Type B pancreatic cell (in vitro differentiated cells): ENCODE results near the gene RWDD2A. TPM values are rescaled to one million over a fixed set of nuclear protein-coding genes. Genes with fewer than 3 reads are reported as not detected.

ENCODE experiments used
- DNase-seq: peaks from one replicate; pipeline ENCODE4 v3.0.0; 2021; ENCODE audit warnings: mixed read lengths; ENCODE audit not compliant: unreplicated experiment; ENCODE audit errors: extremely low spot score
- H3K27ac Mint-ChIP-seq: 2 replicates; pipeline ENCODE4 v1.8.0; 2021; ENCODE audit warnings: mild to moderate bottlenecking, mixed read lengths
- H3K27me3 Mint-ChIP-seq: 2 replicates; pipeline ENCODE4 v1.8.0; 2021; ENCODE audit warnings: mixed read lengths
- H3K36me3 Mint-ChIP-seq: 2 replicates; pipeline ENCODE4 v1.8.0; 2021; ENCODE audit warnings: mixed read lengths
- H3K4me1 Mint-ChIP-seq: one replicate; pipeline ENCODE4 v1.8.0; 2021; ENCODE audit warnings: mixed read lengths; ENCODE audit not compliant: unreplicated experiment
- H3K4me3 Mint-ChIP-seq: 2 replicates; pipeline ENCODE4 v1.8.0; 2021; ENCODE audit warnings: mild to moderate bottlenecking, mixed read lengths
- H3K9me3 Mint-ChIP-seq: 2 replicates; pipeline ENCODE4 v1.8.0; 2021; ENCODE audit warnings: mixed read lengths
- total RNA-seq: library from RNA; stranded (reverse); gene quantifications from 2 replicates; pipeline ENCODE4 v1.2.1, GENCODE V29; 2021; ENCODE audit warnings: low replicate concordance
- TF ChIP-seq, protein P1 (sequence below): fragments of 200-600 bp; sonication (generic); conservative IDR thresholded peaks from 2 replicates; pipeline ENCODE4 v1.5.0; 2021; ENCODE audit warnings: antibody characterized with exemption, mild to moderate bottlenecking

RWDD2A gene
- total RNA-seq, 1 donor from 2014 or later, result 4.5 TPM

DNA sequence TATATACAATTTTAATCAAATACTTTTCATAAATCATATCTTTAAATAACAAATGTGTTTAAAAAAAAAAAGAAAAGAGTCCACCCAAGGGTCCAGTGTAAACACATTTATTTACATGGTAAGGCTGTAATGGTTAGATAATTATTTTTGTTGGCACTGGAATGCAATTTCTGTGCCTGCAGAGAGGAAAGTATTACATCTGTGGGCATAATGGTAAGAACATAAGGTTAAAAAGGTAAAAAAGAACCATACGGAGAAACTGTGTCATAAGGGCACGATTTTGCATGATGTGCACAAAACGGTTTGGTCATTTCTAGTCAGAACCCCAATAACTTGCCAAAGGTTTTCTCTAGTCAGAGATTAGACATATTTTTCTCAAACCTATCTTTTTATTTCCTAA is 54.3 kb downstream of the RWDD2A start:
- DNase-seq, result no peak
- Mint-ChIP-seq H3K9me3 (no peaks in the 10 kb centered on the region), H3K4me3 (no peak overlapping the region), H3K4me1 (no peaks in the 10 kb centered on the region), H3K27ac (no peak overlapping the region), H3K27me3 (no peaks in the 10 kb centered on the region), H3K36me3 (no peaks in the 10 kb centered on the region)
- TF ChIP-seq, protein P1, sequence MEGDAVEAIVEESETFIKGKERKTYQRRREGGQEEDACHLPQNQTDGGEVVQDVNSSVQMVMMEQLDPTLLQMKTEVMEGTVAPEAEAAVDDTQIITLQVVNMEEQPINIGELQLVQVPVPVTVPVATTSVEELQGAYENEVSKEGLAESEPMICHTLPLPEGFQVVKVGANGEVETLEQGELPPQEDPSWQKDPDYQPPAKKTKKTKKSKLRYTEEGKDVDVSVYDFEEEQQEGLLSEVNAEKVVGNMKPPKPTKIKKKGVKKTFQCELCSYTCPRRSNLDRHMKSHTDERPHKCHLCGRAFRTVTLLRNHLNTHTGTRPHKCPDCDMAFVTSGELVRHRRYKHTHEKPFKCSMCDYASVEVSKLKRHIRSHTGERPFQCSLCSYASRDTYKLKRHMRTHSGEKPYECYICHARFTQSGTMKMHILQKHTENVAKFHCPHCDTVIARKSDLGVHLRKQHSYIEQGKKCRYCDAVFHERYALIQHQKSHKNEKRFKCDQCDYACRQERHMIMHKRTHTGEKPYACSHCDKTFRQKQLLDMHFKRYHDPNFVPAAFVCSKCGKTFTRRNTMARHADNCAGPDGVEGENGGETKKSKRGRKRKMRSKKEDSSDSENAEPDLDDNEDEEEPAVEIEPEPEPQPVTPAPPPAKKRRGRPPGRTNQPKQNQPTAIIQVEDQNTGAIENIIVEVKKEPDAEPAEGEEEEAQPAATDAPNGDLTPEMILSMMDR, result no peak

Other genes with a start within 250 kb of the RWDD2A start
- gene UBE3D, start 127.5 kb upstream of the RWDD2A start, total RNA-seq, result 7.0 and 20.0 TPM in 2 replicates
- 21.7 and 30.1 TPM in 2 replicates for gene DOP1A, start 125.7 kb upstream of the RWDD2A start, total RNA-seq
- gene PGM3, start 92 bp upstream of the RWDD2A start, total RNA-seq, result 61.4 and 72.7 TPM in 2 replicates
- 4.2 and 14.2 TPM in 2 replicates for gene ME1, start 237.7 kb downstream of the RWDD2A start, total RNA-seq